ENCODE data around the gene SMIM11. TPM values are rescaled to one million over a fixed set of nuclear protein-coding genes. Genes with fewer than 3 reads are reported as not detected.

The SMIM11 gene
- total and polyA plus RNA-seq, 7 donors = 3.5 to 14.6 (median 9.3) TPM; not detected in 1

DNA sequence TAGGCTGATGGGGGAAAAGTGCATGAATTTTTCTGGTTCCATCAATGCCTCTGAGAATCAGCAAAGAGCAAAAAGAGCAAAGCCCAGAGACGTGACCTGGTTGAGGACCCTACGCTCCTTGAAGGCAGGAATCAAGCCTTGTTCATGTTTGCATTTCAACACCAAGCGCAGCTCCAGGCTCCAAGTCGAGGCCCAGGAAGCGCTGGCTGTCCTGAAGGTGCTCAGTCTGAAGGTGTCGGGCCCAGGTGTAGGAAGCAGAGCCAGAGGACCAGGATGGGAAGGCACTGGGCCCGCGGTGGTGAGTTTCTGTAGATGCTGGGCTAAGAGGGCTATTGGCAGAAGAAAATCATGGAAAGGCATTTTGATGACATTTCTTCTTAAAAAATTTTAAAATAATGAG, 37.1 kb upstream of the SMIM11 start:
- DNase-seq = no peak
- no peak overlapping the region for H3K4me3 ChIP-seq
- intact Hi-C loops (cut with DNase I) = no loop called here
- no peaks in the 10 kb centered on the region for H3K36me3 ChIP-seq
- H3K4me1 ChIP-seq = peaks cover 0 to 49% (median 32%) of the 10 kb centered on the region in 4 donors
- TF ChIP-seq POLR2A (IDR thresholded peaks at IDR 0.05) (no peak), POLR2AphosphoS5 (IDR thresholded peaks at IDR 0.05) (no peak), EP300 (IDR thresholded peaks at IDR 0.05) (no peak)
- TF ChIP-seq, protein P1, sequence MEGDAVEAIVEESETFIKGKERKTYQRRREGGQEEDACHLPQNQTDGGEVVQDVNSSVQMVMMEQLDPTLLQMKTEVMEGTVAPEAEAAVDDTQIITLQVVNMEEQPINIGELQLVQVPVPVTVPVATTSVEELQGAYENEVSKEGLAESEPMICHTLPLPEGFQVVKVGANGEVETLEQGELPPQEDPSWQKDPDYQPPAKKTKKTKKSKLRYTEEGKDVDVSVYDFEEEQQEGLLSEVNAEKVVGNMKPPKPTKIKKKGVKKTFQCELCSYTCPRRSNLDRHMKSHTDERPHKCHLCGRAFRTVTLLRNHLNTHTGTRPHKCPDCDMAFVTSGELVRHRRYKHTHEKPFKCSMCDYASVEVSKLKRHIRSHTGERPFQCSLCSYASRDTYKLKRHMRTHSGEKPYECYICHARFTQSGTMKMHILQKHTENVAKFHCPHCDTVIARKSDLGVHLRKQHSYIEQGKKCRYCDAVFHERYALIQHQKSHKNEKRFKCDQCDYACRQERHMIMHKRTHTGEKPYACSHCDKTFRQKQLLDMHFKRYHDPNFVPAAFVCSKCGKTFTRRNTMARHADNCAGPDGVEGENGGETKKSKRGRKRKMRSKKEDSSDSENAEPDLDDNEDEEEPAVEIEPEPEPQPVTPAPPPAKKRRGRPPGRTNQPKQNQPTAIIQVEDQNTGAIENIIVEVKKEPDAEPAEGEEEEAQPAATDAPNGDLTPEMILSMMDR (IDR thresholded peaks at IDR 0.05) = no peak
- 92 to 93% methylated on average over 8 of the region's 8 CpGs for WGBS, 2 donors
- H3K27me3 ChIP-seq = no peaks in the 10 kb centered on the region
- H3K9me3 ChIP-seq = no peaks in the 10 kb centered on the region
- H3K27ac ChIP-seq = peak overlapping the region in 2 of 4 donors; percentile 69 to 78

DNA sequence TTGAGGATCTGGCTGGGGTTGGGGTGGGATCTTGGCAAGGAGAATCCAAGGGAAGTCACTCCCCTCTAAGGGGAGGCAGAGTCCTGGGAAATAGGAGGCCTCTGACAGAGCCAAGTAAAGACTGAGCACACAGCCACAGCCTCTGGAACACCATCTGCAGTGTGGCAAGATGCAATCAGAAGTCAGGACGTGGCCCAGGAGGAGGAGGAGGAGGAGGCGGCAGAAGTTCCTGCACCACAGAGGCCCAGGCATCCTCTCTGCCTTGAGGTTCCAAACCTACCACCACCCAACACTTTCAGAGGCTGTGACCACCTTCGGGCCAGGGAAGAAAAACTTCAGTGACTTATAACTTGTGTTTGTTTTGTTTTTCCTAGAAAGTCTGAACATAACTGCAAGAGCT, 35.2 kb upstream of the SMIM11 start:
- H3K9me3 ChIP-seq = no peaks in the 10 kb centered on the region
- TF ChIP-seq, protein P1 (IDR thresholded peaks at IDR 0.05) = no peak
- TF ChIP-seq POLR2AphosphoS5 (IDR thresholded peaks at IDR 0.05) = no peak
- TF ChIP-seq POLR2A (IDR thresholded peaks at IDR 0.05) = no peak
- TF ChIP-seq EP300 (IDR thresholded peaks at IDR 0.05) = no peak
- H3K27me3 ChIP-seq = no peaks in the 10 kb centered on the region
- peaks cover 0 to 59% (median 37%) of the 10 kb centered on the region in 4 donors for H3K4me1 ChIP-seq
- DNase-seq = no peak
- WGBS, 2 donors = 81 to 82% methylated on average over 3 of the region's 3 CpGs
- intact Hi-C loops (cut with DNase I) = no loop called here
- no peaks in the 10 kb centered on the region for H3K36me3 ChIP-seq
- H3K4me3 ChIP-seq = no peak overlapping the region
- H3K27ac ChIP-seq = no peak overlapping the region

DNA sequence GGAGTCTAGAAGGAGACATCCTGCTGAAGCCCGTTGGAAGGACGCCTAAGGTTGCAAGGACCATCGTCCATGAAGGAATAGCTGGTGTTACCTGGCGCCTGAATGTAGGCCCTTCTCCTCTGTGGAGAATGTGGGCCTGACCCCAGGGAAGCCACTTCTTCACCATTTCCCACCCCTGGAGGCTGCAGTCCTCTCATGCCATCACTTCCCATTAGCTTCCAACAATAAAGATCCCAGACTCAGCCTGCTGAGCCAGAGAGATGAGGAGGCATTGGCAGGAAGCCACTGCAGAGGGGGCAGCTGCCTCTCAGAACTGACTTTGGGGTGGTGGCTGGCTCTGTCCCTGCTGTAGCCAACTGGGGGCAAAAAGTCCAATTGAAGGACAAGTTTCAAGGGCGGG, 32.8 kb upstream of the SMIM11 start:
- 90 to 93% methylated on average over 5 of the region's 5 CpGs for WGBS, 2 donors
- intact Hi-C loops (cut with DNase I) = no loop called here

DNA sequence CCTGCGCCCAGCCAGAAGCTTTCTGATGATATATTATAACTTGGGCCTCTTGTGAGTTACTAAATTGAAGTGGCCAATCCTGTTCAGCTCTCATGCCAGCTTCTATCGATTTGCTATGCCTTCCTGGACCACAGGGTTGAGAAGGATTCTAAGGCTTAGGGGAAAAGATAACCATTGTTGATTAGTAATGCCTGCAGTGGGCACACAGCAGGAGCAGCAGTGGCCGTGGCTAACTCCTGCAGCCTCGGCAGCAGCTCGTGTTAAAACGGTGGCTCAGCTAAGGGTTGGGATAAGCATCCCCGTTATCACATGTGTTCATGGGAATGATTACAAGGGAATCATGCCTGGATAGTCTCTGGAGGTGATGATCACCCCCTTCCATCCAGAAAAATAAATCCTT, 32.0 kb upstream of the SMIM11 start:
- peak overlapping the region in 3 of 4 donors; percentile 37 to 78 (median 67) for H3K27ac ChIP-seq
- no peak for TF ChIP-seq EP300 (IDR thresholded peaks at IDR 0.05)
- TF ChIP-seq, protein P1 (IDR thresholded peaks at IDR 0.05) = no peak
- no peak for TF ChIP-seq POLR2AphosphoS5 (IDR thresholded peaks at IDR 0.05)
- TF ChIP-seq POLR2A (IDR thresholded peaks at IDR 0.05) = no peak

More for the DNA sequence above, 32.8 kb upstream of the SMIM11 start:
- DNase-seq = no peak
- Histone ChIP-seq H3K27ac (no peak overlapping the region), H3K36me3 (no peaks in the 10 kb centered on the region), H3K9me3 (no peaks in the 10 kb centered on the region), H3K4me3 (no peak overlapping the region), H3K27me3 (no peaks in the 10 kb centered on the region), H3K4me1 (peaks cover 0 to 61% (median 42%) of the 10 kb centered on the region in 4 donors)
- TF ChIP-seq POLR2A (IDR thresholded peaks at IDR 0.05) (no peak), POLR2AphosphoS5 (IDR thresholded peaks at IDR 0.05) (no peak), EP300 (IDR thresholded peaks at IDR 0.05) (no peak)
- TF ChIP-seq, protein P1 (IDR thresholded peaks at IDR 0.05) = no peak

More for the DNA sequence above, 32.0 kb upstream of the SMIM11 start:
- Histone ChIP-seq H3K27me3 (no peaks in the 10 kb centered on the region), H3K4me3 (no peak overlapping the region), H3K36me3 (no peaks in the 10 kb centered on the region), H3K9me3 (no peaks in the 10 kb centered on the region), H3K4me1 (peaks cover 0 to 59% (median 42%) of the 10 kb centered on the region in 4 donors)
- WGBS, 2 donors = 90% methylated on average over 7 of the region's 7 CpGs
- DNase-seq = no peak
- intact Hi-C loops (cut with DNase I) = no loop called here

Measured in sigmoid colon (tissue), 7 donors.